IPS-18a (cell line): ENCODE data around the gene NRXN3.

ENCODE experiments used
- H3K27ac ChIP-seq: one replicate; pipeline ENCODE4 v1.5.1; 2013; ENCODE audit warnings: low read length
- H3K27me3 ChIP-seq: one replicate; pipeline ENCODE4 v1.6.1; 2013; ENCODE audit warnings: mild to moderate bottlenecking, low read length; ENCODE audit not compliant: control insufficient read depth, insufficient read depth
- H3K36me3 ChIP-seq: one replicate; pipeline ENCODE4 v1.6.1; 2013; ENCODE audit warnings: low read depth, low read length; ENCODE audit not compliant: control insufficient read depth
- H3K4me1 ChIP-seq: one replicate; pipeline ENCODE4 v1.6.1; 2013; ENCODE audit warnings: low read depth, low read length; ENCODE audit not compliant: control insufficient read depth
- H3K4me3 ChIP-seq: one replicate; pipeline ENCODE4 v1.5.1; 2013; ENCODE audit warnings: low read length
- H3K9ac ChIP-seq: one replicate; pipeline ENCODE4 v1.6.1; 2013; ENCODE audit warnings: mild to moderate bottlenecking, low read length, moderate library complexity
- H3K9me3 ChIP-seq: one replicate; pipeline ENCODE4 v1.6.1; 2013; ENCODE audit warnings: low read depth, low read length; ENCODE audit not compliant: control insufficient read depth

Gene NRXN3

GRCh38 chr14:79412822-79413221, 1242.6 kb downstream of the NRXN3 start:
- H3K27ac ChIP-seq, result no peak overlapping the region
- no peaks in the 10 kb centered on the region for H3K27me3 ChIP-seq
- peaks cover 17% of the 10 kb centered on the region for H3K4me1 ChIP-seq
- H3K9ac ChIP-seq, result no peak overlapping the region
- no peak overlapping the region for H3K4me3 ChIP-seq
- H3K9me3 ChIP-seq, result no peaks in the 10 kb centered on the region
- no peaks in the 10 kb centered on the region for H3K36me3 ChIP-seq

GRCh38 chr14:79413734-79414428, 1243.7 kb downstream of the NRXN3 start:
- Histone ChIP-seq H3K9me3 (no peaks in the 10 kb centered on the region), H3K27ac (no peak overlapping the region), H3K36me3 (no peaks in the 10 kb centered on the region), H3K27me3 (no peaks in the 10 kb centered on the region), H3K4me3 (no peak overlapping the region), H3K4me1 (peaks cover 7% of the 10 kb centered on the region), H3K9ac (no peak overlapping the region)

GRCh38 chr14:79415726-79416125, 1245.6 kb downstream of the NRXN3 start:
- Histone ChIP-seq H3K27ac (no peak overlapping the region), H3K9ac (no peak overlapping the region), H3K27me3 (no peaks in the 10 kb centered on the region), H3K36me3 (no peaks in the 10 kb centered on the region), H3K4me1 (peaks cover 5% of the 10 kb centered on the region), H3K9me3 (no peaks in the 10 kb centered on the region), H3K4me3 (no peak overlapping the region)

- Histone ChIP-seq H3K36me3 (no peaks in the 10 kb centered on the region), H3K4me1 (peaks cover 5% of the 10 kb centered on the region), H3K27ac (no peak overlapping the region), H3K9ac (no peak overlapping the region), H3K4me3 (no peak overlapping the region), H3K27me3 (no peaks in the 10 kb centered on the region), H3K9me3 (no peaks in the 10 kb centered on the region)
Observed at GRCh38 chr14:79417961-79418360, 1247.8 kb downstream of the NRXN3 start.

- Histone ChIP-seq H3K9ac (no peak overlapping the region), H3K9me3 (no peaks in the 10 kb centered on the region), H3K27me3 (no peaks in the 10 kb centered on the region), H3K4me3 (no peak overlapping the region), H3K4me1 (peaks cover 4% of the 10 kb centered on the region), H3K36me3 (no peaks in the 10 kb centered on the region), H3K27ac (no peak overlapping the region)
Observed at GRCh38 chr14:79418649-79419415, 1248.7 kb downstream of the NRXN3 start.

- Histone ChIP-seq H3K27ac (no peak overlapping the region), H3K4me1 (no peaks in the 10 kb centered on the region), H3K9me3 (no peaks in the 10 kb centered on the region), H3K9ac (no peak overlapping the region), H3K4me3 (no peak overlapping the region), H3K36me3 (no peaks in the 10 kb centered on the region), H3K27me3 (no peaks in the 10 kb centered on the region)
Observed at GRCh38 chr14:79419571-79420327, 1249.6 kb downstream of the NRXN3 start.

- no peak overlapping the region for H3K9ac ChIP-seq
- no peaks in the 10 kb centered on the region for H3K36me3 ChIP-seq
- no peaks in the 10 kb centered on the region for H3K4me1 ChIP-seq
- H3K27me3 ChIP-seq, result no peaks in the 10 kb centered on the region
- H3K4me3 ChIP-seq, result no peak overlapping the region
- H3K27ac ChIP-seq, result no peak overlapping the region
- no peaks in the 10 kb centered on the region for H3K9me3 ChIP-seq
Observed at GRCh38 chr14:79420725-79421124, 1250.6 kb downstream of the NRXN3 start.

GRCh38 chr14:79421811-79422210, 1251.6 kb downstream of the NRXN3 start:
- H3K27me3 ChIP-seq, result no peaks in the 10 kb centered on the region
- H3K27ac ChIP-seq, result no peak overlapping the region
- H3K4me1 ChIP-seq, result no peaks in the 10 kb centered on the region
- H3K9ac ChIP-seq, result no peak overlapping the region
- no peak overlapping the region for H3K4me3 ChIP-seq
- H3K9me3 ChIP-seq, result no peaks in the 10 kb centered on the region
- H3K36me3 ChIP-seq, result no peaks in the 10 kb centered on the region

- H3K27me3 ChIP-seq, result no peaks in the 10 kb centered on the region
- H3K36me3 ChIP-seq, result no peaks in the 10 kb centered on the region
- H3K27ac ChIP-seq, result no peak overlapping the region
Observed at GRCh38 chr14:79424462-79424861, 1254.3 kb downstream of the NRXN3 start.

GRCh38 chr14:79426103-79426755, 1256.1 kb downstream of the NRXN3 start:
- no peaks in the 10 kb centered on the region for H3K36me3 ChIP-seq
- no peak overlapping the region for H3K9ac ChIP-seq
- H3K4me3 ChIP-seq, result no peak overlapping the region
- no peak overlapping the region for H3K27ac ChIP-seq
- H3K4me1 ChIP-seq, result no peaks in the 10 kb centered on the region
- H3K27me3 ChIP-seq, result no peaks in the 10 kb centered on the region
- H3K9me3 ChIP-seq, result no peaks in the 10 kb centered on the region

More at GRCh38 chr14:79424462-79424861, 1254.3 kb downstream of the NRXN3 start:
- H3K9me3 ChIP-seq, result no peaks in the 10 kb centered on the region
- H3K4me3 ChIP-seq, result no peak overlapping the region
- no peaks in the 10 kb centered on the region for H3K4me1 ChIP-seq
- no peak overlapping the region for H3K9ac ChIP-seq

- Histone ChIP-seq H3K36me3 (no peaks in the 10 kb centered on the region), H3K9ac (no peak overlapping the region), H3K27me3 (no peaks in the 10 kb centered on the region), H3K4me1 (peaks cover 11% of the 10 kb centered on the region), H3K9me3 (no peaks in the 10 kb centered on the region), H3K27ac (no peak overlapping the region), H3K4me3 (no peak overlapping the region)
Observed at GRCh38 chr14:79432640-79433039, 1262.5 kb downstream of the NRXN3 start.
